Astrocyte of the spinal cord (primary cell): Measurements from ENCODE around the gene ADCY5.

Source experiments
- DNase-seq: peaks from one replicate; pipeline ENCODE4 v3.0.0; 2011; ENCODE audit warnings: low read depth, low spot score
- H3K4me3 ChIP-seq: 2 replicates; pipeline ENCODE4 v1.5.1; 2011; ENCODE audit warnings: low read depth, mild to moderate bottlenecking, low read length, moderate library complexity
- in situ Hi-C: cut with HindIII; loops from 2 replicates; pipeline ENCODE4 v1.10.0; 2017; ENCODE audit warnings: low sequenced_read_pairs
- TF ChIP-seq, protein P1 (sequence below): IDR thresholded peaks from 2 replicates; pipeline ENCODE4 v1.5.1; 2012; ENCODE audit warnings: low read depth, mild to moderate bottlenecking, low read length, inconsistent platforms

ADCY5 gene

DNA sequence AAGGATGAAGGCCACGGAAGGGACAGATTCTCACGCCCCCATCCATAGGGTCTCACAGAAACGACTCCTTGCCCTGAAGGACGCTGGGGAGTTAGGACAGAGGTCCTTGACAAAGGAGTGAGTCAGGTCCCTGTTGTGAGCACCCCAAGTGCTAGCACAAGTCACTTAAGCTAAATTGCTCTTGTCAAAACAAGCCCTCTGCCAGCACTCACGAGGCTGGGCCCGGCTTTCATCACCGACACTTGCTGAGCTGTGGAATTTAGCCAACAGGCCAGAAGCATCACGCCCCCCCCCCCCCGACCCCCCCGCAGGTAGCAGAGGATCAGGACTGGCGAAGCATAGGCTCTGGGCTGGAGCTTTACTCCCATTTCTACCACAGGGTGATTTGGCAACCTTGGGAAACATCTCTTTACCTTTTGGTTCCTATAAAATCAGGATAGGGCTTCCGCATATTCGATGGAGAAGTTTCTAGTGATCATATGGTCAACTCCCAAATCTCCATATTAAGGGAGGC lies 75.4 kb downstream of the ADCY5 start:
- no peak for DNase-seq
- no peak overlapping the region for H3K4me3 ChIP-seq
- in situ Hi-C loops, result no loop called here
- TF ChIP-seq, protein P1, sequence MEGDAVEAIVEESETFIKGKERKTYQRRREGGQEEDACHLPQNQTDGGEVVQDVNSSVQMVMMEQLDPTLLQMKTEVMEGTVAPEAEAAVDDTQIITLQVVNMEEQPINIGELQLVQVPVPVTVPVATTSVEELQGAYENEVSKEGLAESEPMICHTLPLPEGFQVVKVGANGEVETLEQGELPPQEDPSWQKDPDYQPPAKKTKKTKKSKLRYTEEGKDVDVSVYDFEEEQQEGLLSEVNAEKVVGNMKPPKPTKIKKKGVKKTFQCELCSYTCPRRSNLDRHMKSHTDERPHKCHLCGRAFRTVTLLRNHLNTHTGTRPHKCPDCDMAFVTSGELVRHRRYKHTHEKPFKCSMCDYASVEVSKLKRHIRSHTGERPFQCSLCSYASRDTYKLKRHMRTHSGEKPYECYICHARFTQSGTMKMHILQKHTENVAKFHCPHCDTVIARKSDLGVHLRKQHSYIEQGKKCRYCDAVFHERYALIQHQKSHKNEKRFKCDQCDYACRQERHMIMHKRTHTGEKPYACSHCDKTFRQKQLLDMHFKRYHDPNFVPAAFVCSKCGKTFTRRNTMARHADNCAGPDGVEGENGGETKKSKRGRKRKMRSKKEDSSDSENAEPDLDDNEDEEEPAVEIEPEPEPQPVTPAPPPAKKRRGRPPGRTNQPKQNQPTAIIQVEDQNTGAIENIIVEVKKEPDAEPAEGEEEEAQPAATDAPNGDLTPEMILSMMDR, result no peak

DNA sequence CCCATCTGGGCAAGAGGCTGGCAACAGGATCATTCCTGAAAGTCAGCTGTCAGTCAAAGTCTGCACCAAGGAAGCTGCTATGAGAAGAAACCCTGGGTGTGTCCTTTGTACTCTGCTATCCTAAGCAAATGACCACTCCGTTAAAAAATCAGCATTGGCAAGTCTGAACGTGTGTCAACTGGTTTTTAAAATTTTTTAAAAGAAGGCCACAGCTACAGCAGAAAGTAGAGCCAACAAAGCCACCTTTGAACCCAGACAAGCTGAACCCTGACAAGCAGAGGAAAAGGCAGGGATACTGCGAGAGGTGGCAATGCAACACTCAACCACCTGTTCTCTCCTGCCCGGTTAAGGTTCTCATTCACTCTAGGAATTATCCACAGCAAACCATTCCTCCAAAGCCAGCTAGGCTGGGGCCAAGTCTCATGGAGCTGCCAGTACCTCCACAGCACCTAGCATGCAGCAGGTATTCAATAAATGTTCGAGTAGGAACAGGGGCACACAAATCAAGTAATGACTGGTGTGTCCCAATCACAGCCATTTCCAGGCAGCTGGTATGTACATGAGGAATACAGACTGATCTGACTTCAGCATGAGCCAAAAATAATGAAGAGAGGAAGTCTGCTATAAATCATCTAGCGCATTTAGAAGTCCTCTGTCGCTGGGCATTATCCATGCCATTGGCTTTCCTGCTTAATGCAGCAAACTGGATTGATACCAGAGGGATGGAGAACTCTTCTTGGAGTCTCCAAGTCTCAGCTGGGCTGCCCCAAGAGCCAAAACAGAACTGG lies 76.0 kb downstream of the ADCY5 start:
- in situ Hi-C loops, result no loop called here

DNA sequence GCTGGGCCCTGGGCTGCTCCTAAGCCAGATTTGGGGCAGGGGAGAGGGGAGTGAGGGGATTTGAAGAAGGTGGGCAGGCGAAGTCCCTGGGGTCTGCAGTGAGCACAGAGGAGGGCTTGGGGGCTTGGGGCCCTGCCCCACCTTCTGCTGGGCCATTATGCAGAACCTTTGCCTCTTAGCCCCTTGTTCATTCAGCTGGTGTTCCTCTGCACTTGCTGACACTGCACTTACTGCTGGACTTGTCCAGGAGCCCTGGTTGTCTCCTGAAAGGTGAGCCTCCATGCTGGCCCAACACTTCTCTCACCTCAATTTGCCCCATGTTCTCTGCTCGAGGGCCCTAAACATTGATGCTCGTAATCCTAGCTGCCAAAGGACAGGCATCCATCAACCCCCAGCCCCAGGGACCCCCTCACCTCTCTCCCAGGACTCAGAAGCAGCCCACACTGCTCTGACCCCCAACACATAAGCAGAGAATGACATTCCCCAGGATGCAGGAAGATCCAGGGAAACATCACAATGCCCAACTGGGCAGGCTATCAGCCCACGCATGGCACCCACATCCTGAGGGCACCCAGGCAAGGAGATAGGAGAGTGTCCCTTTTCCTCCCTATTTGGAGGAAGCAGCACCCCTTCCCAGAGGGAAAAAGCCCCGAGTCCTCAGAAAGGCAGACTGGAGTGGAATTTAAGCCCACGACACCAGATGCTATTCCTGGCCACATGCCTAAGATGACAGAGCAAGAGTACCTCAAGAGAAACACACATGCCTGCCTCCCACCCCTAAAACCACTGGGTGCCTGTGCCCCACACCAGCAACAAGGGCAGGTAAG lies 76.8 kb downstream of the ADCY5 start:
- TF ChIP-seq, protein P1, result no peak
- DNase-seq, result no peak
- in situ Hi-C loops, result no loop called here
- no peak overlapping the region for H3K4me3 ChIP-seq

More for the DNA sequence above, 76.0 kb downstream of the ADCY5 start:
- TF ChIP-seq, protein P1, result no peak
- DNase-seq, result no peak
- no peak overlapping the region for H3K4me3 ChIP-seq

DNA sequence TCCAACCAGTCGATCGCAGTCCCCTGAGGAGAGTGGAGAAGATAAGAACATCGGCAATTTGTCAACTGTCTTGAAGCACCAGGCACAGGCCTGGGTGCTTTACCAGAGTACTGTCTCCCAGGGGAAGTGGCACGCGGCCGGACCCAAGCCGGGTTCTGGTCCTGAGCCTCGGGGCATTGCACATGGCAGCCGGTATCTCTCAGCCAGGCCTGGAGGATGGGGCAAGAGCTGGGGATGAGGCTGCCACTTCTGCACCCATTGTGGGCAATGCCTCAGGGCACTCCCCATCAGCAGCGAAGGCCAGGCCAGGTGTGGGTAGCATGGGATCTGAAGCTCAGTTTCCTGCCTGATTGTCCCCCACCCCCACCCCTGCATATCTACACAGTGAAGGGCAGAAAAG lies 77.5 kb downstream of the ADCY5 start:
- DNase-seq, result no peak
- in situ Hi-C loops, result no loop called here
- TF ChIP-seq, protein P1, result no peak
- no peak overlapping the region for H3K4me3 ChIP-seq

DNA sequence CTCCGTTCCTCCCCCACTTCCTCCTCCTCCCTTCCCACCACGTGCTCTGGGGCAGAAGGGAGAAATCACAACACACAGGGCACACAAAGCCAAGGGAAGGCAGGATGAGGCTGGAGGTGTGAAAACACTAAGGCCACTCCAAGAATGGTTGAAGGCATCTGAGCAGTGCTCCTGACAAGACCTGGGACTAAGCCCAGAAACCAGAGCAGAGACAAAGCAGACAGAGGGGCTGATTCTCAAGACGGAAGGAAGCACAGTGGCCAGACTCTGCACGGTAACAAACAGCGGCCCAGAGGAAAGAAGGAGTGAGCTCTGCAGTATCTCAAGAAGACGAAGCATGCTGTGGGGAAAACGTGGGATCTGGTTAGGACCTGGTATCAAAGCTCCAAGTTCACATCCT lies 78.1 kb downstream of the ADCY5 start:
- TF ChIP-seq, protein P1, result no peak
- DNase-seq, result no peak
- H3K4me3 ChIP-seq, result no peak overlapping the region
- in situ Hi-C loops, result no loop called here

DNA sequence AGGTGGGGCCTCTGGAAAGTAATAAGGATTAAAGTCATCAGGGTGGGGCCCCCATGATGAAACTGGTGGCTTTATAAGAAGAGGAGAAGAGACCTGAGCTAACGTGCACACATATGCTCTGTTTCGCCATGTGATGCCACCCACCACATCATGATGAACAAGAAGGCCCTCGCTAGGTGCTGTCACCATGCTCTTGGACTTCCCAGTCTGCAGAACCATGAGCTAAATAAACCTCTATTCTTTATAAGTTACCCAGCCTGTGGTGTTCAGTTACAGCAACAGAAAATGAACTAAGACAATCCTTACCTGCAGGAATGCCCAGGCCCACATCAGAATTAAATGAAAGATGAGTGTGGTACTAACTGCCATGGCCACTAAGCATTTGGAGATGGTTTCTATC lies 79.8 kb downstream of the ADCY5 start:
- in situ Hi-C loops, result no loop called here
- TF ChIP-seq, protein P1, result no peak
- DNase-seq, result no peak
- no peak overlapping the region for H3K4me3 ChIP-seq
